HG02798 (cell line): Measurements from ENCODE around the gene PCDH9.

ENCODE experiments used
- ATAC-seq: cut with Tn5 transposase; IDR thresholded peaks from one replicate; pipeline ENCODE4 v1.9.1; 2021; ENCODE audit warnings: mild to moderate bottlenecking; ENCODE audit not compliant: unreplicated experiment, poor library complexity

The PCDH9 gene

DNA sequence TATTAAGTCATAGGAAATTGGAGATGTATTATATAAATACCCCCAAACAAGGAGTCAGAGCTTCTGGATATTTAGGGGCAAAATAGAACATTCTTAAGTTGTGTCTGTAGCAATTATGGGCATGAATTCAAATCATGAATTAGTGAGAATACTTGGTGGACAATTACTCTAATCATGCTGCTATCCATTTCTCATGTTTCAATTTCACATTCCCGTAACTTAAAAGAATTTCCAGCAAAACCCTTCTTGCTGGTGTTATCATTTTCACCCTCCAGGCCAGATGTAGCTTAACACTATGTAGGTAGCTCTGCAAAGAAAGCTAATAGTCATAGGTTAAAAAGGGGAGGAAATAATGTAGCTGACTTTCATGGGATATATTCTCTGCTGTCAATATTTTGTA is 136.1 kb downstream of the PCDH9 start:
- no peak for ATAC-seq

DNA sequence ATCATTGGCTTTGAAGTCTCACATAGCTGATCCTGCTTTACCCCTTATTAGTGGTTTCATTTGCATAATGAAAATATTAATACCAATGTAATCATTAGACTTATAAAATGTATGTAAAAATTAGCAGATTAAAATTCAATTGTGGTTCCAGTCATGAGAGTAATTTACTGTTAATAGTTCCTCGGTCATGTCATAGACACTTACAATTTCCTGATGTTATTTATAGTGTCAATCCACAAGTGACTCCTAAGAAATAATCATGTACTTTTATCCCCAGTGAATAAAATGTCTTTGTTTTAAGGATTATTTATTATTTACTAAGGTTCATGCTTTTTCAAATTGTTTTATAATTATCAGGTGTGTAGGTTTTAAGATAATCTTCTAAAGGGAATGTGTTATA is 138.5 kb downstream of the PCDH9 start:
- ATAC-seq, result no peak

DNA sequence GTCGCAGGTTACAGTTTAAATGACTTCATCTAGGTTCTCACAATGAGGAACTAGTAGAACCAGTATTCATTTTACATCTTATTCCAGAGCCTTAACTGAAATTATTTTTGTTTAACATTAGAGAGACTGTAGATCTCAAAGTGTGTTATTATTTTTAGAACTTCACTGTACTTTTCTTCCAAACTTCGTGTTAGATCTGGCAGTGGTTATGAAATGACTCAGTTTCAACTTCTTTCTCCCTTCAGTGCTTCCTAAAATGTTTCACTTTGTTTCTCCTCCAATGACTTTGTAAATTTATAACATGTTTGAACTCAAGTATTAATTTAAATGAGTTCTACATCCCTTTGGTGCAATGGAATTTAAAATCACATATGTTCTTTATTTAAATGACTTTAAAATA is 139.3 kb downstream of the PCDH9 start:
- ATAC-seq, result no peak

DNA sequence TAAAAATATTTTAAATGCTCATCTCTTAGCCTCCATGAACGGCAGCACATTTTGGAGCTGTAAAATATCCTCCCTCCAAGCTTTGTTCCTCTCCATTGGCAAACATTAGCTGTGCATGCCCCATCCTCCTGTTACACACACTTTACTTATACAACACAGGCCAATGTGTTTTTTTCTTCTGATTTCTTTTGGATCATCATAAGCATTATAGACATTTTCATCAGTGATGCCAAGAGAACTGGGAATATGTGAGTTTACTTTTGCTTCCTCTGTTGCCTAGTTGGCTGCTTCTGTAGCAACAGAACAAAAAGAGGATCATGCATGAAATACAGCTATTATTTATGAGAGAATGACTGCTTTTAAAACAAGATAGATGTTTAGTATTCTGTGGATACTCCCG is 142.6 kb downstream of the PCDH9 start:
- ATAC-seq, result no peak

DNA sequence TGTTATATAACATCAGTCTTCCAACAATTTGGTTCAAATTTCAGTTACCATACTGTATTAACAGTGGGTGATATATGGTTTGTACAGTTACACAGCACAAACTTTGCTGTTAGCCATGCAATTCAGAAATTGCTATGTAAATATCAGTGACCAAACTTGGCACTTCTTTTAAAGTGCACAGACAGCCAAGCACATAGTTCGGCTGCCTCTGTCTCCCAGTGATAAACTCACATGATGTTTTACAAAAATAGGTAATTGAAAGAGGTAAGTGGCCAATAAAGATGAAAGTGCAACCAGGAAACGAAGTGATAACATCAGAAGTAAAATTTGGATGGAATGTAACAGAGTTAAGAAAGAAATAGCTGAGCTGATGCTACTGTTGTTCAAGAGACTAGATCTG is 143.9 kb downstream of the PCDH9 start:
- ATAC-seq, result no peak

DNA sequence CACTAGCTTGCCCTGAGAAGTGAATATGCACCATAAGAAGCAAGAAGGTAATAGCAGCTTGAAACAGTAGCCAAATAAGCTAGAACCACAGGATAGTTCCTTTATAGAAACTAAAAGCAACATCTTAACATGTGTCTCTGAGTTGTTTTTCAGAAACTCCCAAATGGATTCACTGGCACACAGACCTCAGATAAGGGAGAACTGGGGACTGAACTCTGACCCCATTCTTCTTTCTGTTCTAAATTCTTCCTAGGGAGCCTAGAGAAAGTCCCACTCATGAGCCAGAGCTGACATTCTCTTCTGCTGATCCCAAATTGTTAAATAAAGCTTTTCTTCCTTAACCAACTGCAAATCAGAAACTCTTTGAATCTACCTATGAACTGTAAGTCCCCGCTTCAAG is 146.1 kb downstream of the PCDH9 start:
- ATAC-seq, result no peak

DNA sequence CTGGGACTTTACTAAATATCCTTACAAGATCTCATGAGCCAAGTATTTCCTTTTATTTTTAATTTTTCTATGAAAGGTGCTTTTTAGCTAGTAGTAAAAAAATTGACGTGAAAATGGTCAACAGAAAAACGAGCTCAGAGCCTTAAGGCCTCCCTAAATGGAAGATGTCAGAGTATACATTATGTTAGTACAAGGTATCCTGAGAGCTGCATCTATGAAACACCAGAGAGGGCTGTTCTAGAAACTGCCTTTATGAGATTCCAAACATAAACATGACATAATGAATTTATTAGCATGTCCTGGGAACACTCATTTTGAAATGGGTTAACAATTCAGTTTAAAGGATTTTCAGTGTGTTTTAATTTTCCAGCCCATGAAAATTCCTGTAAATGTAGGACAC is 146.6 kb downstream of the PCDH9 start:
- no peak for ATAC-seq

DNA sequence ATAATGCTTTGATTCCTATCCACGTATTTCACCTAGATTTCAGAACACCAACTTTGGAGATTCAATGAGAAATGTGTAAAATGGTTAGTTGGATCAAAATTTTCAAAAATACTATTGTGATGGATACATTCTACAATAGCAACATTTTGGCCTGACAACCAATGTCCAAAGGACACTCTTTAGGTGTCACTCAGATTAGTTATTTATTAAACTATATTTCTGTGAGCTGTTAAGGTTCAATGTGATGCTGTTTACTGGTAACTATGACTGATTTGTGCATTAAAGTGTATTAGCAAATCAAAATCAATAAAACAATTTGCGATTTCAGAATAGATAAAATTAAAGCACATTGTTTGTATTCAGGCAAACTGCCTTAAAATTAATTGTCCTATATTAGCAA is 149.8 kb downstream of the PCDH9 start:
- no peak for ATAC-seq

DNA sequence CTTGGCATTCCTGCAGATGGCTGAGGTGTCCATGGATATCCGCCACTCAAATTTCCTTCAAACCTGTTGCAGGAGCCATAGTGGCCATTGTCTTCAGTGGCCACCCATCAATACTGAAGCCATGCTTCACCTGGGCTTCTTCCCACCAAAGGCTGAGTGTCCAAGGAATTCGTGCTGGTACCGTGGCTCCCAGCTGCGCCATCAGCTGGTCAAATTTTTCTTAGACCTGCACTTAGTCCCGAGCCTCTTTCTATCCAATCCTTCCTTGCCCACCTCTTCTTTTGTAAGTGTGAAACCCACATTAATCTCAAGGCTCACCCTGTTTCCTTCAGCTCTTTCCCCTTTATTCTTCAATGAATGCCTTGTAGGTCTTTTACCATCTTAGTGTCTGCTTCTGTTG is 152.1 kb downstream of the PCDH9 start:
- ATAC-seq, result no peak

DNA sequence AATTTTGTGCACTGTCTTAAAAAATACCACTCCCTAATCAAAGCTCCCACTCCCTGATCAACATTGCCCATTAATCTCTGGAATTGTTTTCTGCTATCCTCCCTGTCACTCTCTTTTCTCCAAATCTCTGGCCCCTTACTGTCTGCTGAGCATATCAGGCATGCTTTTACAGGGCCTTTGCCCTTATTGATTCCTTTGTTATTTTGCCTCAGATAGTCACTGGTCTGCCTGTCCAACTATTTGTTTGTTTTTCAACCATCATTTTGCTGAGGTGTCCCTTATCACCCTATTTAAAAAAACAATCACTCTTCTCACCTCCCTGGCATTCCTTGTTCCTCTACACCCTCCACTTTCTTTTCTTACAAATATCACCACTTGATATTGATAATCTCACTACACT is 153.0 kb downstream of the PCDH9 start:
- ATAC-seq, result no peak

DNA sequence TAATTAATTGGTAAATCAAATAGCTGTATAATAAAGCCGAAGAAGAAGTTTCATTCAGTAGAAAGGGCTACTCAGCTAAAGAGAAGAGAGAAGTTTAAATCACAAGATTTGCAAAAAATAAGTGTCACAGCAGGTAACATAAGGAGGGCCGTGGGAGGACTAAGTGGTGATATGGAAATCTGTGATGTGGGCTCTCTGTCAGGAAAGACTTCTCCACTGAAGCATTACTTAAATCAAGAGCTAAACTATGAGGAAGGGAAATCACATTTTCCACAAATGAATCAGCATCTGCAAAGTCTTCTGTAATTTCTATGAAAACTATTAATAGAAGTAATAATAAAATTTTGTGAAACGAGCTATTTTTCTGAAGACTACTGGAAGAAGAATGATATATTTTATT is 153.8 kb downstream of the PCDH9 start:
- ATAC-seq, result no peak

DNA sequence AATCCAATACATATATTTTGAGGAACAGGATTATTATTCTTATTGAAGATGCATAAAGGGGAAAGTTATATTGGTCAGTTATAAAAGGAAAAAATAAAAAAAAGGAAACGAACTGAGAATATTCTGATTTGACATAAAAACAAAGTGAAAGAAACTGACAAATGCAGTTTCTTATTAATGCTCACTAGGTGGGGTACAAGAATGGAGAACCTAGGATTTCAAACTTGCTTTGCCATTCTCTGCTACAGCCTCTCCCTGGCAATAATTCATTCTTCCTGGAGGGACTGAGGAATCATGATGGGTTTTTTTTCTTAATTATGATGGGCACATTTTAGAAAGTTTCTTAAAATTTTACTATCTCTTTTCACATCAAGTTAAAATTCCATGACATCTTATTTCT is 154.9 kb downstream of the PCDH9 start:
- ATAC-seq, result no peak

DNA sequence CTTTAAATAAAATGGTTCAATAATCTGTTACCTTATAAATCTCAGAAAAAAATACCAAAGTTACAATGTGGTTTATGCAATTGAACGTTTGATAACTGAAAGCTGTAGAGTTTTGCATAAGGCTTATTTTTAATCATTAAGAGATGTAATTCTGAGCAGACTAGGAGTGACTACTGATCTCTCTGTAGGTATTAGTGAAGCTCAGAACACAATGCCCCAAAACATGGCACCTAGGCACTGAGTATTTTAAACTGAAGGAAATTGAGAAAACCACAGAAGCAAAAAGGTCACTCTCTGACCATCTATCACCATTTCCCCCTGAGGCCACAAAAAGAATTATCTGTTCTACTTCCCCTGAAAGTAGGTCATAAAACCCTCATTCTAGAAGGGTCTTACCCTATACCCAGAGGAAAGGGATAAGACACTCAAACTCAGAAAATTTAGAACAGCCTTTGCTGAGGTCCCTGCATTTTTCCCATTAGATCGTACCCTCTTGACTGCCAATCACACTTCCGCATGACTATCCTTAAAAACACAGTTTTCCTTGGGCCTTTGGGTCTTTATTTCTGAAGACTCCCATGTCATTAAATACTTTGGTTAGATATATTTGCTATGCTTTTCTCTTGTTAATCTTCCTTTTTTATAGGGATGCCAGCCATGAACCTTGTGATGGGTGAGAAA is 158.1 kb downstream of the PCDH9 start:
- peak; percentile 52 for ATAC-seq

DNA sequence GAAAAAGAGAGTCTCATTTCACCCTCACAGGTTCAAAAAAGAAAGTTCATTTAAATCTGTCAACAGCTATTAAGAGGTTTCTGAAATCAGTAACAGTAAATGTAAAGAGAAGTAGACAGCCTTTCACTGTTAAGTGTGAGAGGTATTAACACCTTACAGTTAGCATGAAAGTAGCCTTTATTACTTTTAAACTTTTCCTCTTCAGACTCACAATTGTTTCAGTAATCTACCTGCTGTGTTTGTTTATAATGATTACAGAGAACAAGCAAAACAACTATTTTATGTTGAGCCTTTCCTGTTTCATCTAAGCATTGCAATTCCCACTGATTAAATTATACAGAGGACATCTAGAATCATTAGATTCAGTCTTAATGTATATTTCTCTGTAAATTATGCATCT is 159.8 kb downstream of the PCDH9 start:
- ATAC-seq, result no peak

DNA sequence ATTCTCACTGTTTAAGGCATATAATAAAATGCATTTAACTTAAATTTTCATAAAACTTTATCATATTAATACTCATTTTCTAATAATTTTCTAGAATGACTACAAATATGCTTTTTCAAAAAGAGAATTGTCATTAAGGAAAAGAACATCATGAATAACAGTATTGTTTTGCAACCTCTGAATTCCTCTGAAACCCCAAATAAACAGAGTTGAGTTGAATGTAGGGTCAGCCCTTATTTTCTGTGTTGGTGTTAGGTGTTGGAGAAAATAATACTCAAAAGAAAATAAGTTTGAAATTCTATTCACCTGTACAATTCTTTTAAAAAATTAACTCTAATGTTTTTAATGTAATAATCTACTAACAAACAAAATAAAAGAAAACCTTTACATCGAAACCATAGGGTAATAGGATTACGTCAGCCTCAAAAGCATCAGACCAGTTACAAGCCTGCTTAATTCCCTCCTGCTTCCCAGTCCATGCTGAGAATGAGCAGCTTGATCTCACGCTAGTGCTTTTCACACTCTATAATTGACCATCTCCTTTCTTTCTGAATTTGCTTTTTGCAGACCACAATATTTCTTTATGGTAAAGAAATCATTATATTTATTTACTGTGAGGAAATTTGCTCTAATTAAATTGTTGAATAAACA is 160.9 kb downstream of the PCDH9 start:
- ATAC-seq, result no peak

DNA sequence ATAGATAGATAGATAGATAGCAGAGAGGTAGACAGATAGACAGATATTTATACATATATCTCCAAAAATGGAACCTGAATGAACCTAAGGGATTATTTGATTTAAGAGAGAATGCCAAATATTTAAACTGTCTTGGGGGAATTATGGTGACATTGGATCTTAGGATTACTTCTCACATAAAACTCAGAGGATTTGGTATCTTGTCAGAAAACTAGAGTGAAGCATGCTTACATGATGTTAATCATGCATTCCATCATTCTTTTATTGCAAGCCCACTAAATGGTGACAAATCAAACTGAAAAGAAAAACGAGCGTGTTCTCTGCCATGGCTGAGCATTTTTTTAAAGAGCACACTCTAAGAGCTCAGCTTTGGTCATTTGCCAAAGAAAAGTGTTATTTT is 165.2 kb downstream of the PCDH9 start:
- ATAC-seq, result no peak

DNA sequence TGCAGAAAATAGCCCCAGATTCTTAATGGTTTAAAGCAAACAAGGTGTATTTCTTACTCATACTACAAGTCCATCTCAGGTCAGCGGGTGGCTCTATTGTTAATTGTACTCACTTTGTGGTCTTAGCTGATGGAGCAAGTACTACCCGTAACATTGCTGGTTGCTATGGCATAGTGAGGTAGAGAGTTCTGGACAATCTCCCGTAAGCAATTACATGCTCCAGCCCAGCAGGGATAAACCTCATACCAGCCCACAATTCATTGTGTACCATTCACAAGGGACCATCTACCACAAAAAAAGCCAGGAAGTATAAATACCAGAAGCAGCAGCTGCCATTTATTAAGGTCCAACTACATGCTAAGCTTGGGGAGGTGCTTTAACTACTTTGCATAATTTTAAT is 167.1 kb downstream of the PCDH9 start:
- ATAC-seq, result no peak

DNA sequence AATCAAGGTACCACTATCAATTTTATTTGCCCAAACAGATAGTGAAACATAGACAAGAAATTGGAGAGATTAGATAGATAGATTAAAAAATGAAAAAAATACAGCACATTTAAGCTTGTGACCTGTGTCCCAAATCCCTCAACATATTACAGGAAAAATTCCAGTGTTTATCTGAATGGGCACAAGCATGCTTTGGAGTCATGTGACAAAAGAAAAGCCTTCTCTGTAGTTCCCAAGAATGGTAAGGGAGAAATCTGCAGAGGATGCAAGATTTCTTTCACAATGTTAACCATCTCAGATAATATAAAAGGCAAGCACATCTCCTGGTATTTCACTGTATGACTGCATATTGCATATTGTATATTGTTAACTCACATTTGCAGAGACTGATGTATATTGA is 168.0 kb downstream of the PCDH9 start:
- ATAC-seq, result no peak

DNA sequence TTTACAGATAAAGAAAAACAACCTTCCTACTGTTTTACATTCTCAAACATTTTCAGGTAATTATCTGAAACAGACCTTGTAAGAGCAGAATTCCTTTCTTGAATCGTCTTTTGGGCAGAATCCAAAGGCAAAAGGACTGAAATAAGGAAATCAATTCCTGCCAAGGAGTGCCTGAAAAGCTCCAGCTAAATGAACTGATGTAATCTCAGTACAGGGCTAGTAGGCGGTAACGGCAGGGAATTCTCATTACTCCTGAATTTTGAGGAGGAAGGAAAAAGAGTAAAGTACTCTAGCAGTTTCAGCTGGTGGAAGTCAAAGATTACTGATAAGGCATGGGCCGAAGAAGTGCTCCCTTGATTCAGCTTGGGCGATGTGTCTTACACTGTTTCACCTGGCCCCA is 168.4 kb downstream of the PCDH9 start:
- ATAC-seq, result no peak

DNA sequence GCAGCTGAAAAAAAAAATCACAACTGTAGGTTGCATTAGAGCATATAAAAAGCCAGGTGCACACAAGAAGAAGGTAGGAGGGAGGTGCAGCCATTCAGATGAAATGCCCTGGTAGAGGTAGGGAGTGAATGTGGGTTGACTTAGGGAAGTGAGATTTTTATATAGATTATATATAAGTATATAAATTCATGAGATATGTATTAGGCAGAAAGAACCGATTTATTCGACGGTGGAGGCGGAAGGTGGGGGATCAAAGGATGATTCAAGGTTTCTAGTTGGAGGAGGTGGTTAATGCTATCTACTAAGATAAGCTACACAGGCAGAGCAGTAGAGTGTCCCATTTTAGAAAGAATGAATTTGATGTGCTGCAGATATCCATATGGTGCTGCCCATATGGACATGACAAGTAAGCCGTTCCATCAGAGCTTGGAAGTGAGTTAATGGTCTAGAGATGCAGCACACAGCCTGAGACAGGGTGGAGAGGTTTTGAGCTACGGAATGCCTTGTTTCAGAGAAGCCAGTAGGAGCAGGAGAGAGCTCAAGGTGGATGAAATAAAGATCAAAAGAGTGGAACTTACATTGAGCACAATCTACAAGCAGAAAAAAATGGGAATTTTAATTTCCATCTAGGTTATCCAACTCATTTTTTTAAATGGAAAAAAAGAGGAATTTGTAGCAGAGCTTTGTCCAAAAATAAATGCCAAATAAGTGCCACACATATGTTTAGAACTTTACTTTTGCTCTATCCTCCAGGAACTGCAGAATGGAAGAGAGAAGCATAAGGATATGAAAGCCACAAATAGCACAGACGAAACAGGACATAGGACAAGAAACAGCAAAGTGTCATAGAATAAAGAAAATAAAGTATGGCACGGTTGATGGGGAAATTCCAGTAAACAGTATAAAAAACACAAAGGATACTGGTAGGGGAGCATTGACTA is 177.3 kb downstream of the PCDH9 start:
- ATAC-seq, result no peak

DNA sequence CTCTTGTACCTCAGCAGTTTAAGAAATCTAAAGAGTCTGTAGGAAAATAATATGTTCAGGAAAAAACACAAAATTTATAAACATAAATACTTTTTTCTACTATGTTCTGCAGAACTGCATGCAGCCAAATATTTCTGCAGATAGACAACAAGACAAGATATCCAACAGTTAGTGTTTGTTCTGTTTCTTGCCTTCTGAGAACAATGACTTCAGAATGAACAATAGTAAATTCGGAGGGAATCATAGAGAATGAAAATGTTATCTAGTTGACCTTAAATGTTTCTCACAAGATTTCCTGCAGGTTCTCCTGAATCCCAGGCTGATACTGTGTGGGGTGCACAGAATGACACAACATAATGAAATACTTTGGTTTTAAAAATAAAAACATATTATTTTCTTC is 180.4 kb downstream of the PCDH9 start:
- no peak for ATAC-seq

DNA sequence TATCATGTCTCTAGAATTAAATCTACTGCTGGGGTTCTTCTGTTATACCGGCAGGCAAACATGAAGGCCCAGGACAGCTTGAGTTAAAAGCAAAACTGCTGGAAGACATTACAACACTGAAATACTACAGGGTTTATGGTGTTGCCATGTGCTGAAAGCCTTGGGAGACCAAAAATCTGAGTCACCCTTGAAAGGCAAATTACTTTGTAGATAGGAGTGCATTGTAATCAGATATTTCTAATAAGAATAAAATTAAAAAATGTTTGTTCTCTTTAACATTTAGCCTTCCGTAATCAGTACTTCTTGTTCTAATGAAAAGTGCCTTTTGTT is 181.3 kb downstream of the PCDH9 start:
- ATAC-seq, result peak; percentile 17
